Measurements from ENCODE around the gene SH3BP5L. TPM values are rescaled to one million over a fixed set of nuclear protein-coding genes. Genes with fewer than 3 reads are reported as not detected.

The SH3BP5L gene
- total RNA-seq, 6 donors from 2014 or later, result 18.5 to 35.6 (median 22.5) TPM

DNA sequence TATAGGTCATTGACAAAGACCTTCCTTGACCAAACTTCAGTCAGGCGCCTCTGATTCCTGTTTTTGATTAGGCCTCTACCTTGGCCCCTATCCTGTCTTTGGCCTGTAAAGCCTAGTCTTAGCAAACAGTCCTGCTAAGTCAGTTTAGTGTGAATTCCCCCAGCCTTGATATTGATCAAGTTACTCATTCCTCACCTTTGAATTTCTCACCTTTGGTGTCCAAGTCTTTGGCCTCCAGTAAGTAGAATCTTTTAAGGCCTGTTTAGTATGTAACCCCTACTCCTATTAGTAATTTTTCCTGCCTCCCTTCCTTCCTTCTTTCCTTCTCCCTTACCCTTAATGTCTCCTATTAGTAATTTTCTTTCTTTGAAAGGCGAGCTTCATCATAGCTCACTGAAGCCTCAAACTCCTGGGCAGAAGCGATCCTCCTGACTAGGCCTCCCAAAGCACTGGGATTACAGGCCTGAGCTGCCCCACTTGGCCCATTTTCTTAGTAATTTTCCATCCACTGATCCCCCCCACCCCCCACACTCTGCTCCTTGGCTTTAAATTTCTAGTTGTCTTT is 46.2 kb upstream of the SH3BP5L start:
- Histone ChIP-seq H3K4me3 (peak overlapping the region in 1 of 4 donors; percentile 56), H3K27ac (peak overlapping the region in 2 of 4 donors; percentile 94 to 97), H3K4me1 (peaks cover 7 to 12% (median 11%) of the 10 kb centered on the region in 4 donors), H3K27me3 (no peaks in the 10 kb centered on the region), H3K36me3 (no peaks in the 10 kb centered on the region), H3K9me3 (no peaks in the 10 kb centered on the region)
- DNase-seq (no peak), ATAC-seq (ENCODE audit: low FRiP score in 2 of 2) (no peak)
- WGBS, 2 donors, result 95 to 98% methylated on average over 3 of the region's 3 CpGs
- TF ChIP-seq POLR2A (IDR thresholded peaks at IDR 0.05) (no peak), POLR2AphosphoS5 (IDR thresholded peaks at IDR 0.05) (no peak), EP300 (IDR thresholded peaks at IDR 0.05) (no peak)
- TF ChIP-seq, protein P1, sequence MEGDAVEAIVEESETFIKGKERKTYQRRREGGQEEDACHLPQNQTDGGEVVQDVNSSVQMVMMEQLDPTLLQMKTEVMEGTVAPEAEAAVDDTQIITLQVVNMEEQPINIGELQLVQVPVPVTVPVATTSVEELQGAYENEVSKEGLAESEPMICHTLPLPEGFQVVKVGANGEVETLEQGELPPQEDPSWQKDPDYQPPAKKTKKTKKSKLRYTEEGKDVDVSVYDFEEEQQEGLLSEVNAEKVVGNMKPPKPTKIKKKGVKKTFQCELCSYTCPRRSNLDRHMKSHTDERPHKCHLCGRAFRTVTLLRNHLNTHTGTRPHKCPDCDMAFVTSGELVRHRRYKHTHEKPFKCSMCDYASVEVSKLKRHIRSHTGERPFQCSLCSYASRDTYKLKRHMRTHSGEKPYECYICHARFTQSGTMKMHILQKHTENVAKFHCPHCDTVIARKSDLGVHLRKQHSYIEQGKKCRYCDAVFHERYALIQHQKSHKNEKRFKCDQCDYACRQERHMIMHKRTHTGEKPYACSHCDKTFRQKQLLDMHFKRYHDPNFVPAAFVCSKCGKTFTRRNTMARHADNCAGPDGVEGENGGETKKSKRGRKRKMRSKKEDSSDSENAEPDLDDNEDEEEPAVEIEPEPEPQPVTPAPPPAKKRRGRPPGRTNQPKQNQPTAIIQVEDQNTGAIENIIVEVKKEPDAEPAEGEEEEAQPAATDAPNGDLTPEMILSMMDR (IDR thresholded peaks at IDR 0.05), result no peak

DNA sequence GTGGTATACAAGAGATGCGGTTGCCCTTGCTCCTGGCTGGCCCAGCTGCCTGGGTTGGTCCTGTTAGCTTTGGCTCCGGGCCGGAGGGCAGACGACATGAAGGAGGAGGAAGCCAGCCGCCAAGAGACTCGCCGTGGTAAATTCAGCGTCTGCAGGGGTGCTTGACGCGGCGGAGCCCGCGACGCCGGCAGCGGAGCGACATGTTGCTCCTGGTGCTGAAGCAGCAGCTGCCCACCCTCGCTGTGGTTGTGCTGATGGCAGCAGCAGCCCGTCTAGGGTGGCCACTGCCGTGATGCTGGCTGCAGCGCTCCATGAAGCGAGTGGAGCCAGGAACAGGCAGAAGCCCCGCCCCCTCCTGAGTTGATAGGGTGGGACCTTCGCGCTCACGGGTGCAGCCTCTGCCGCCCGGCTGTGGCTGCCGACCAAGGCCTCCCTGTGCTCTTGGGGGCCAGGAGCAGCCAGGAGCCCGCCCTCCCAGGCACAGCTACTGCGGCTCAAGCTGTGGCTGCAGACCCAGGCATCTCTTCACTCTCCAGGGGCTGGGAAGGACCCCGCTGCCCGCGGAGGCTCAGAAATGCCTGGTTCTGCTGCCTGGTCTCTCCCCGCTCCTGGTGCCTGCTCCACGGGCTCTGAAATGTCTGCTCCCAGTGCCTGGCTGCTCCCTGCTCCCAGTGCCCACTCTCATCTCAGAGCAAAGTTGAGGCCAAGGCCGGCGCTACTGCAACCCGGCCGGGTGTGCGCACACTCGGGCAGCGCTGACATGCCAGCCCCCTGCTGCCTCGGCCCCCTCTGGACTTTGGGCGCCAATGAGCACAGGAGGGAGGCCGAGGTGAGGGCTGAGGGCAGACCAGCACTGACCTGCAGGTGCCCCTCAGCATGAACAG is 37.5 kb upstream of the SH3BP5L start:
- H3K9me3 ChIP-seq, result no peaks in the 10 kb centered on the region
- DNase-seq (peak; percentile 91 to 94), ATAC-seq (ENCODE audit: low FRiP score in 2 of 2) (peak; percentile 82)
- H3K27ac ChIP-seq, result peak overlapping the region; percentile 21 to 79 (median 54)
- peaks cover 18 to 23% (median 20%) of the 10 kb centered on the region in 4 donors for H3K4me1 ChIP-seq
- H3K27me3 ChIP-seq, result no peaks in the 10 kb centered on the region
- 7 to 19% methylated on average over 6 to 25 of the region's 46 CpGs for WGBS, 2 donors
- peak overlapping the region; percentile 23 to 64 (median 59) for H3K4me3 ChIP-seq
- TF ChIP-seq EP300 (IDR thresholded peaks at IDR 0.05) (no peak), POLR2AphosphoS5 (IDR thresholded peaks at IDR 0.05) (peak; percentile 55 to 59), POLR2A (IDR thresholded peaks at IDR 0.05) (peak in 2 of 4 donors; percentile 32 to 73)
- TF ChIP-seq, protein P1 (IDR thresholded peaks at IDR 0.05), result peak in 1 of 6 experiments; percentile 7
- H3K36me3 ChIP-seq, result no peaks in the 10 kb centered on the region

DNA sequence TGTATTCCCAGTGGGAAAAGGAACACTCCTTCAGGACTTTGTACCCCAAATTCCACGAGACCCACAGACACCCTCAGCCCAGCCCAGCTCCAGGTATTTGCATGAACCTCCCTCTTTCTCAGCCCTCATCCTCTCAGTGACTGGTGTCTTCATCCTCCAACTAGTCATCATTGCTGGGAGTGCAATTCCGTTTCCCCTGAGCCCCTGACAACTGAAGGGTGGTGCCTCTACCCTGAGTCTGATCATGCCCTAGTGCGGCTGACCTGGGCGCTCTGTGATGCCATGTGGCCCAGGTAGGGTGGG is 36.9 kb upstream of the SH3BP5L start:
- WGBS, 2 donors, result 21 to 44% methylated on average over 4 of the region's 4 CpGs
- Histone ChIP-seq H3K4me1 (peaks cover 22 to 29% (median 26%) of the 10 kb centered on the region in 4 donors), H3K27me3 (no peaks in the 10 kb centered on the region), H3K4me3 (peak overlapping the region; percentile 23 to 64 (median 59)), H3K9me3 (no peaks in the 10 kb centered on the region), H3K27ac (peak overlapping the region; percentile 21 to 79 (median 54)), H3K36me3 (no peaks in the 10 kb centered on the region)
- ATAC-seq (ENCODE audit: low FRiP score in 2 of 2) (no peak), DNase-seq (no peak)
- no peak for TF ChIP-seq POLR2AphosphoS5 (IDR thresholded peaks at IDR 0.05)
- TF ChIP-seq POLR2A (IDR thresholded peaks at IDR 0.05), result no peak
- TF ChIP-seq, protein P1 (IDR thresholded peaks at IDR 0.05), result no peak
- no peak for TF ChIP-seq EP300 (IDR thresholded peaks at IDR 0.05)

- TF ChIP-seq POLR2AphosphoS5 (IDR thresholded peaks at IDR 0.05), result no peak
- TF ChIP-seq, protein P1 (IDR thresholded peaks at IDR 0.05), result no peak
- no peak for TF ChIP-seq POLR2A (IDR thresholded peaks at IDR 0.05)
- TF ChIP-seq EP300 (IDR thresholded peaks at IDR 0.05), result no peak
- ATAC-seq (ENCODE audit: low FRiP score in 2 of 2) (no peak), DNase-seq (no peak)
- H3K36me3 ChIP-seq, result no peaks in the 10 kb centered on the region
- no peaks in the 10 kb centered on the region for H3K9me3 ChIP-seq
- H3K4me1 ChIP-seq, result peaks cover 27 to 36% (median 32%) of the 10 kb centered on the region in 4 donors
- WGBS, 2 donors, result 86 to 93% methylated on average over 2 of the region's 2 CpGs
- no peak overlapping the region for H3K4me3 ChIP-seq
- no peaks in the 10 kb centered on the region for H3K27me3 ChIP-seq
- H3K27ac ChIP-seq, result no peak overlapping the region
Measured at GRCh38 chr1:248861616-248862015, 35.9 kb upstream of the SH3BP5L start.
